ENCODE data around the gene VAV1. TPM values are rescaled to one million over a fixed set of nuclear protein-coding genes. Genes with fewer than 3 reads are reported as not detected.

VAV1 gene
- total and polyA plus RNA-seq, 9 of the 15 experiments (the other 6 are each of a cell fraction or from before 2014, with no cell fraction given) = 0.46 to 20.1 (median 11.1) TPM

GRCh38 chr19:6862673-6863078, 90.2 kb downstream of the VAV1 start (continued):
- TF ChIP-seq E4F1 (CRISPR knock-in tag; IDR thresholded peaks at IDR 0.05; ENCODE audit: borderline replicate concordance) (no peak), CAMTA2 (CRISPR knock-in tag; conservative IDR thresholded peaks at IDR 0.05) (no peak), ZNF347 (CRISPR knock-in tag; IDR thresholded peaks at IDR 0.05; ENCODE audit: low read depth) (no peak), CSDE1 (IDR thresholded peaks at IDR 0.05) (no peak), SMARCB1 (IDR thresholded peaks at IDR 0.05; ENCODE audit: insufficient read length, low read depth) (no peak), RBBP5 (IDR thresholded peaks at IDR 0.05; ENCODE audit: borderline replicate concordance, insufficient read depth, low read length, poor library complexity, severe bottlenecking) (no peak), RFX1 (IDR thresholded peaks at IDR 0.05) (no peak), MBD2 (IDR thresholded peaks at IDR 0.05; ENCODE audit: borderline replicate concordance, low read depth) (no peak), CBFA2T3 (IDR thresholded peaks at IDR 0.05) (peak; percentile 20; the same call in 1 of the 2 replicates), ZNF639 (CRISPR knock-in tag; conservative IDR thresholded peaks at IDR 0.05 in 1 of 2, IDR thresholded peaks at IDR 0.05 in 1 of 2) (0 out of 4 replicates have a peak, but pooled peaks of 1 of the 2 experiments have one; percentile 0), CTBP1 (IDR thresholded peaks at IDR 0.05; ENCODE audit: borderline replicate concordance) (peak; percentile 64; the same call in 1 of the 2 replicates), ZBTB1 (CRISPR knock-in tag; IDR thresholded peaks at IDR 0.05; ENCODE audit: borderline replicate concordance, low read depth) (no peak), ILF3 (IDR thresholded peaks at IDR 0.05; ENCODE audit: borderline replicate concordance) (no peak), HDAC2 (IDR thresholded peaks at IDR 0.05) (no peak), ZNF584 (CRISPR knock-in tag; IDR thresholded peaks at IDR 0.05; ENCODE audit: low read depth) (no peak), GTF2F1 (IDR thresholded peaks at IDR 0.05; ENCODE audit: low read depth, low read length) (no peak), JUN (IDR thresholded peaks at IDR 0.05; ENCODE audit: borderline replicate concordance, low read depth, low read length) (no peak), JUN (CRISPR knock-in tag; IDR thresholded peaks at IDR 0.05; ENCODE audit: borderline replicate concordance) (no peak), CBX8 (IDR thresholded peaks at IDR 0.05; ENCODE audit: borderline replicate concordance, extremely low read depth, low read depth, low read length, poor library complexity, severe bottlenecking) (no peak), MYBL2 (IDR thresholded peaks at IDR 0.05; ENCODE audit: low read depth) (no peak), MYBL2 (CRISPR knock-in tag; IDR thresholded peaks at IDR 0.05; ENCODE audit: borderline replicate concordance) (no peak), NEUROD1 (IDR thresholded peaks at IDR 0.05; ENCODE audit: borderline replicate concordance, low read depth, low read length, partially characterized antibody) (no peak)

Measured in K562 (cell line).